Stimulated activated CD8-positive, alpha-beta memory T cell treated with anti-CD3 and anti-CD28 coated beads, Interleukin-7, amount 100 ng/mL, for 4 hours (primary cell): Measurements from ENCODE around the gene RMI1.
"Not testable (repeated sequence)": the region's sequence is repeated elsewhere in the genome, so short reads cannot be mapped to it uniquely, and the experiment has no call there.

Source experiments
- DNase-seq, 2 donors: peaks; one replicate each; pipeline ENCODE4 v3.0.0-alpha.2; 2020; ENCODE audit warnings: low read depth in 2 of 2

Gene RMI1

DNA sequence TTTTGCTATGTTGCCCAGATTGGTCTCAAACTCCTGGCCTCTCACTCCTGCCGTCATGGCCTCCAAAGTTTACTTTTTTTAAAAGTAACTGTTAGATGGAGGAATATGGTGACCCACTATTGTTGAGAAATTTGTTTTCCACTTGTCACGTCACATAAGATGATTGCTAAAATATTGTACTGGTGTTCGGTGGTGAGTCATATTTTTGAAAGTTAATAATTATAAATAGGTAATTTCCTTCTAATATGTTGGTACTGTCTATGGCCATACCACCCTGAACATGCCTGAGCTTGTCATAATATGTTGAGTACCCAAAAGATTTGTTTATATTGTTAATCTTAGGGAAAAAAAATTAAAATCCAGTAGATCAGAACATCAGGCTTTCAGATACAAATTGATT, 22.6 kb downstream of the RMI1 start:
- DNase-seq = no peak

GRCh38 chr9:84007662-84008061, 27.1 kb downstream of the RMI1 start:
- DNase-seq = no peak

GRCh38 chr9:84024041-84024575, 43.5 kb downstream of the RMI1 start:
- no peak for DNase-seq

GRCh38 chr9:84027201-84027600, 46.6 kb downstream of the RMI1 start:
- DNase-seq = no peak

DNA sequence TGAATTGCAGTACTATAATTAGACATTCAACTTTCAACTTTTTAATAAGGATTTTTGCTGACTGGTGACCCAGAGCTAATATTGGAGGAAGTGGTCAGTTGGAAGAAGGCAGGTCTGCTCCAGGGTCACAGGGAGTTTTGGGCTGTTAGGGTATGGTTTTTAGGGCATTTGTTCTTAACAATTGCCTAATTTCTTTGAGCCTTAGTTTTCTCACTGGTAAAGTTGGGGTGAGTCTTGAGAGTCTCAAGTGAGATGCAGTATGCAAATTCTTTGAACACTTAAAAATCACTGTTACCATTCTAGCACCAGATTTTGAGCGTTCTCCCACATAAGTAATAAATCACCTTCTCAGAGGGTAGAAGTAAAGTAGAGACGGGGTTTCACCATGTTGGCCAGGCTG, 50.9 kb downstream of the RMI1 start:
- no peak for DNase-seq

DNA sequence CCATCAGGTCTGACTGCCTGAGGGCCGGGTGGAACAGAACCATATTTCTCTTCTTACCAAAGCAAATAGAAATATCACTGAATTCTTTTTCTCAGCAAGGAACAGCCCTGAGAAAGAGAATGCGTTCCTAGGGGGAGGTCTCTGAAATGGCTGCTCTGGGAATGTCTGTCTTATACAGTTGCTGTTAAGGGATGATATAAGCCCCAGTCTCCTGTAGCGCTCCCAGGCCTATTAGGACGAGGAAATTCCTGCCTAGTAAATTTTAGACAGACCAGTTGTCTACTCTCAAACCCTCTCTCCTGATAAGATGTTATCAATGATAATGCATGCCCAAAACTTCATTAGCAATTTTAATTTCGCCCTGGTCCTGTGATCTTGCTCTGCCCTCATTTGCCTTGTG, 61.3 kb downstream of the RMI1 start:
- not testable (repeated sequence) for DNase-seq

DNA sequence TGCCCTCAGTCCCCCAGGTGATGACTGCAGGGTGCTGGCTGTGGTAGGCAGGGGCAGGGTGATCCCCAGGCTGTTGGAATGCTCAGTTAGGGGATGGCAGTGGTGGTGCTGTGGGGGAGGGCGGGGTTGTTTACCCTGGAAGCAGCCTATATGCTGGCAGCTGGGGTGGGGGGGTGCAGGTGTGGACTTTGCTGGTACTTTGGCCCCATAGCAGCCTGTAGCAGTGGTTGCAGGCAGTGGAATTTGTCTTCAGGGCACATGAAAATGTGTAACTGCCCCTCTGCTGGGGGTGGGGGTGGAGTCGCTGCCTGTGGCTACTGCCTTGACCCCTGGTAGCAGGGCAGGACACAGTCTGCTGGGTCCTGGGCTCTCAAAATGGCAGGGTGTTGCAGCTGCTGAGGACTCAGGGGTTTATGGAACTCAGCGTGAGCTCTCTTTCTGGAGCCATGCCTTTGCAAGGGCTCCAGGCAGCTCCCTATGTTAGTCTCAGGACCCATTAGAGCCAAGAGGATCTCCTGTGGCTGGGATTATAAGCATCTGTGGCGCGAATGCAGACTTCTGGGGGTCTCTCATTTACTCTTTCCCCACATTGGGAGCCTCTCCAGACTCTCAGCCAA, 65.0 kb downstream of the RMI1 start:
- DNase-seq = no peak
